Measurements from ENCODE around the gene KRTAP10-1. TPM values are rescaled to one million over a fixed set of nuclear protein-coding genes. Genes with fewer than 3 reads are reported as not detected.
A peak's percentile ranks its signal among the peaks of the same experiment; 100 is the strongest.

Gene KRTAP10-1
- total and polyA plus RNA-seq, 4 donors: not detected

DNA sequence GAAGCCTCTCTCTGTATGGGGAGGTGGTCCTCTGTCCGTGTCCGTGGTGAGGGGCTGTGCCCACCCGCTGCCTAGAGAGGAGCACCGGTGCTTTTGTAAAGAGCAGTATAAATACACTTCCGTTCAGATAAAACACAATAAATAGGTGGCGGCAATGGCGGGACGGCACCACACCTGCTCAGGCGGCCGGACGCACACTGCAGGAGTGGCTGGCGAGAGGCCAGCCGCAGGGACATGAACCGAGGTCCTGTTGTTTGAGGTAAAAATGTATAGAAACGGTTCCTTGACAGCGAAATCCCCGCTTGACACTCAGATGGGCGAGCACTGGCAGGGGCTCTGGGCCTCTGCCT is 40.8 kb downstream of the KRTAP10-1 start:
- Histone ChIP-seq H3K36me3 (ENCODE audit: control insufficient read depth, insufficient read depth, low read length) (peaks cover 8% of the 10 kb centered on the region), H3K4me3 (ENCODE audit: low read depth, low read length) (no peak overlapping the region), H3K9me3 (ENCODE audit: control insufficient read depth, insufficient read depth, low read length) (no peaks in the 10 kb centered on the region), H3K27ac (ENCODE audit: low read depth, low read length) (no peak overlapping the region), H3K4me1 (ENCODE audit: control insufficient read depth, insufficient read depth, low read length) (peaks cover 19% of the 10 kb centered on the region), H3K27me3 (ENCODE audit: control insufficient read depth, insufficient read depth, low read length) (no peaks in the 10 kb centered on the region)
- DNase-seq (ENCODE audit: low read depth in 4 of 6, low spot score in 6 of 6): no peak
- 83% methylated on average over 12 of the region's 18 CpGs for WGBS (ENCODE audit: insufficient coverage)

GRCh38 chr21:44498280-44499210 is 41.5 kb downstream of the KRTAP10-1 start:
- Histone ChIP-seq H3K36me3 (ENCODE audit: control insufficient read depth, insufficient read depth, low read length) (peaks cover 8% of the 10 kb centered on the region), H3K9me3 (ENCODE audit: control insufficient read depth, insufficient read depth, low read length) (no peaks in the 10 kb centered on the region), H3K27me3 (ENCODE audit: control insufficient read depth, insufficient read depth, low read length) (no peaks in the 10 kb centered on the region), H3K4me1 (ENCODE audit: control insufficient read depth, insufficient read depth, low read length) (peaks cover 19% of the 10 kb centered on the region), H3K27ac (ENCODE audit: low read depth, low read length) (no peak overlapping the region), H3K4me3 (ENCODE audit: low read depth, low read length) (no peak overlapping the region)
- DNase-seq (ENCODE audit: low read depth in 4 of 6, low spot score in 6 of 6): no peak
- 83% methylated on average over 23 of the region's 27 CpGs for WGBS (ENCODE audit: insufficient coverage)

GRCh38 chr21:44497703-44498126 is 42.3 kb downstream of the KRTAP10-1 start:
- DNase-seq (ENCODE audit: low read depth in 4 of 6, low spot score in 6 of 6): peak in 1 of 6 donors; percentile 4
- H3K9me3 ChIP-seq (ENCODE audit: control insufficient read depth, insufficient read depth, low read length): no peaks in the 10 kb centered on the region
- 57% methylated on average over 4 of the region's 6 CpGs for WGBS (ENCODE audit: insufficient coverage)
- H3K27me3 ChIP-seq (ENCODE audit: control insufficient read depth, insufficient read depth, low read length): no peaks in the 10 kb centered on the region
- no peak overlapping the region for H3K4me3 ChIP-seq (ENCODE audit: low read depth, low read length)
- peaks cover 8% of the 10 kb centered on the region for H3K36me3 ChIP-seq (ENCODE audit: control insufficient read depth, insufficient read depth, low read length)
- H3K4me1 ChIP-seq (ENCODE audit: control insufficient read depth, insufficient read depth, low read length): peaks cover 19% of the 10 kb centered on the region
- no peak overlapping the region for H3K27ac ChIP-seq (ENCODE audit: low read depth, low read length)

DNA sequence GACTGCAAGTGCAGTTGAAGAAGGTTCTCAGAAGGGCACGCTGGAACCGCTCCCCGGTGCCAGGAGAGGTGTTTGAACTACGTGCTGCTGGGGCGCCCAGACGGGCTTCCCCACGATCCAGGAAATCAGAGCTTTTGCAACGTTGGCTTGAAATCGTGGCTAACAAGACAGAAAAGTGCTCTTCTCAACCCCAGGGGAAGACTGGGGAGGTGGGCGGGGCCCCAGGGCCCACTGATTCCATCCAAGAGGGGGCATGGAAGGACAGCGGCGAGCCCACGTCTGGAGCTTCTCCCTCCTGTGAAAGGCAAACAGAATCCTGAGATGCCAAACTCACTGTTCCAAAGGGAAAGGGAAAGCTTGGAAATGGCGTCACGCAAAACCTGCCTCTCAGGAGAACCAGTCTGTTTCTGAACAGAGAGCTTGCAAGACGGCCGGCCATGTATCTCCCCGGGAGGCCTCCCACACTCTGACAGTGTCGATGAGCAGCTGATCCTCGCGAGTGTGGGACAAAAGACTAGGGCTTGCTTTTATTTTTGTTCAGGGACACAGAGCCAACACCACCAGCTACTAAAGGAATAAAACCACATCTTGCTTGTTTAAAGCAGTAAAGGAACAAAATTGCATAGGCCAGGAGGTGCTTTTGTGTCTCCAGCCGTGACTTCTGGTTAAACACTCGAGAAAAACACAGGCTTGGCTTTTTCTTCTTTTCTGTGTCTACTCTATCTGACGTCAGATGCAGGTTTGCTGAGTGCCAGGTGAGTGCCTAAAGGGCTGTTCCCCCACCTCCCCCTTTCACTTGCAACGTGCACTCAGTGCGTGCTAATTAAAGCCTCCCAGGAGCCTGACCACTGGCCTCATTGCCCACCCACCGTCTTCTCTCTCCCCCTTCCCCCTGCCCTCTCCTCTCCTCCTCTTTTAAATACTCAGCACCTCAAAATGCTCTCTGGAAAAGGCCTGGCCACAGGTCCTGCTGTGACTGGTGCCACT is 43.1 kb downstream of the KRTAP10-1 start:
- Histone ChIP-seq H3K4me3 (ENCODE audit: low read depth, low read length) (no peak overlapping the region), H3K36me3 (ENCODE audit: control insufficient read depth, insufficient read depth, low read length) (peaks cover 6% of the 10 kb centered on the region), H3K4me1 (ENCODE audit: control insufficient read depth, insufficient read depth, low read length) (peaks cover 17% of the 10 kb centered on the region), H3K9me3 (ENCODE audit: control insufficient read depth, insufficient read depth, low read length) (no peaks in the 10 kb centered on the region), H3K27me3 (ENCODE audit: control insufficient read depth, insufficient read depth, low read length) (no peaks in the 10 kb centered on the region), H3K27ac (ENCODE audit: low read depth, low read length) (no peak overlapping the region)
- peak in 2 of 6 donors; percentile 24 to 58 for DNase-seq (ENCODE audit: low read depth in 4 of 6, low spot score in 6 of 6)
- WGBS (ENCODE audit: insufficient coverage): 39% methylated on average over 23 of the region's 27 CpGs

- Histone ChIP-seq H3K4me1 (ENCODE audit: control insufficient read depth, insufficient read depth, low read length) (peaks cover 14% of the 10 kb centered on the region), H3K9me3 (ENCODE audit: control insufficient read depth, insufficient read depth, low read length) (no peaks in the 10 kb centered on the region), H3K27ac (ENCODE audit: low read depth, low read length) (no peak overlapping the region), H3K27me3 (ENCODE audit: control insufficient read depth, insufficient read depth, low read length) (no peaks in the 10 kb centered on the region), H3K4me3 (ENCODE audit: low read depth, low read length) (no peak overlapping the region), H3K36me3 (ENCODE audit: control insufficient read depth, insufficient read depth, low read length) (peaks cover 6% of the 10 kb centered on the region)
- no peak for DNase-seq (ENCODE audit: low read depth in 4 of 6, low spot score in 6 of 6)
- 93% methylated on average over 6 of the region's 16 CpGs for WGBS (ENCODE audit: insufficient coverage)
These were observed 44.1 kb downstream of the KRTAP10-1 start for GRCh38 chr21:44495611-44496563.

GRCh38 chr21:44494956-44495355 is 45.0 kb downstream of the KRTAP10-1 start:
- H3K4me1 ChIP-seq (ENCODE audit: control insufficient read depth, insufficient read depth, low read length): peaks cover 14% of the 10 kb centered on the region
- H3K27ac ChIP-seq (ENCODE audit: low read depth, low read length): no peak overlapping the region
- no peaks in the 10 kb centered on the region for H3K9me3 ChIP-seq (ENCODE audit: control insufficient read depth, insufficient read depth, low read length)
- peaks cover 3% of the 10 kb centered on the region for H3K36me3 ChIP-seq (ENCODE audit: control insufficient read depth, insufficient read depth, low read length)
- WGBS (ENCODE audit: insufficient coverage): 92% methylated on average over 13 of the region's 13 CpGs
- DNase-seq (ENCODE audit: low read depth in 4 of 6, low spot score in 6 of 6): no peak
- H3K4me3 ChIP-seq (ENCODE audit: low read depth, low read length): no peak overlapping the region
- no peaks in the 10 kb centered on the region for H3K27me3 ChIP-seq (ENCODE audit: control insufficient read depth, insufficient read depth, low read length)

DNA sequence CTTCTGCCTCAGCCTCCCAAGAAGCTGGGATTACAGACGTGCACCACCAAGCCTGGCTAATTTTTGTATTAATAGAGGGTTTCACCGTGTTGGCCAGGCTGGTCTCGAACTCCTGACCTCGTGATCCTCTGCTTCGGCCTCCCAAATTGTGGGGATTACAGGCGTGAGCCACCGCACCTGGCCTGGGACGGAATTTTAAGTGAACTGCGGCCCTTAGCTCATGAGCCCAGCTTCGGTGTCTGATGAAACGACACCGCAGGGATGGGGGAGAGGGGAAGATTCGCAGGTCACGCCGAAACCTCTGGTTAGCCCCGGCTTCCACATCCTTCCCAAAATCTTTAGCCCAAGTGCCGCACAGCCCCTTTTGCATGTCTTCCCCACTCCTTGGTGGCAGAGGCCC is 45.6 kb downstream of the KRTAP10-1 start:
- no peak overlapping the region for H3K4me3 ChIP-seq (ENCODE audit: low read depth, low read length)
- no peak overlapping the region for H3K27ac ChIP-seq (ENCODE audit: low read depth, low read length)
- DNase-seq (ENCODE audit: low read depth in 4 of 6, low spot score in 6 of 6): no peak
- peaks cover 14% of the 10 kb centered on the region for H3K4me1 ChIP-seq (ENCODE audit: control insufficient read depth, insufficient read depth, low read length)
- 91% methylated on average over 12 of the region's 17 CpGs for WGBS (ENCODE audit: insufficient coverage)
- H3K27me3 ChIP-seq (ENCODE audit: control insufficient read depth, insufficient read depth, low read length): no peaks in the 10 kb centered on the region
- no peaks in the 10 kb centered on the region for H3K9me3 ChIP-seq (ENCODE audit: control insufficient read depth, insufficient read depth, low read length)
- peaks cover under 1% of the 10 kb centered on the region for H3K36me3 ChIP-seq (ENCODE audit: control insufficient read depth, insufficient read depth, low read length)

- Histone ChIP-seq H3K4me3 (ENCODE audit: low read depth, low read length) (no peak overlapping the region), H3K36me3 (ENCODE audit: control insufficient read depth, insufficient read depth, low read length) (no peaks in the 10 kb centered on the region), H3K9me3 (ENCODE audit: control insufficient read depth, insufficient read depth, low read length) (peaks cover 2% of the 10 kb centered on the region), H3K27ac (ENCODE audit: low read depth, low read length) (no peak overlapping the region), H3K27me3 (ENCODE audit: control insufficient read depth, insufficient read depth, low read length) (no peaks in the 10 kb centered on the region), H3K4me1 (ENCODE audit: control insufficient read depth, insufficient read depth, low read length) (peaks cover 14% of the 10 kb centered on the region)
- no peak for DNase-seq (ENCODE audit: low read depth in 4 of 6, low spot score in 6 of 6)
- 91% methylated on average over 9 of the region's 9 CpGs for WGBS (ENCODE audit: insufficient coverage)
These were observed 47.2 kb downstream of the KRTAP10-1 start for GRCh38 chr21:44492567-44493385.

Data from spinal cord (tissue), 10 donors.